Tibial nerve (tissue), 4 donors: Measurements from ENCODE around the gene INPP5A. TPM values are rescaled to one million over a fixed set of nuclear protein-coding genes. Genes with fewer than 3 reads are reported as not detected.

Experiments
- DNase-seq, 2 donors: peaks; one replicate each; pipeline ENCODE4 v3.0.0-alpha.2; 2019; ENCODE audit warnings: low spot score in 2 of 2
- H3K27ac ChIP-seq, 4 donors: fragments of 200-600 bp; sonication (generic) in 3 of 4; one replicate each; pipeline ENCODE4 v1.5.1; 2017 to 2019; ENCODE audit warnings: mild to moderate bottlenecking in 1 of 4
- H3K27me3 ChIP-seq, 2 donors: fragments of 200-600 bp; sonication (generic) in 1 of 2; one replicate each; pipeline versions ENCODE4 v1.5.1 to v1.6.0; 2017 to 2019
- H3K36me3 ChIP-seq, 3 donors: fragments of 200-600 bp; sonication (generic); one replicate each; pipeline ENCODE4 v1.5.1; 2018 to 2019
- H3K4me1 ChIP-seq, 4 donors: fragments of 200-600 bp; sonication (generic) in 3 of 4; one replicate each; pipeline ENCODE4 v1.5.1; 2017 to 2019
- H3K4me3 ChIP-seq, 4 donors: fragments of 200-600 bp; sonication (generic) in 3 of 4; one replicate each; pipeline ENCODE4 v1.5.1; 2017 to 2019; ENCODE audit warnings: mild to moderate bottlenecking in 1 of 4, moderate library complexity in 1 of 4
- H3K9me3 ChIP-seq, 4 donors: fragments of 200-600 bp; sonication (generic) in 3 of 4; one replicate each; pipeline ENCODE4 v1.5.1; 2017 to 2019
- EP300 ChIP-seq, 2 donors: sonication (generic); formaldehyde crosslinking; IDR thresholded peaks; one replicate each; pipeline ENCODE4 v1.6.1; 2017; ENCODE audit warnings: antibody characterized with exemption in 2 of 2, mild to moderate bottlenecking in 1 of 2
- POLR2A ChIP-seq, 2 donors: fragments of 450-650 bp; IDR thresholded peaks; one replicate each; pipeline ENCODE4 v1.6.1; 2017; ENCODE audit warnings: antibody characterized with exemption in 2 of 2, mild to moderate bottlenecking in 2 of 2, moderate library complexity in 2 of 2
- WGBS, 2 donors: methylation state at CpG; one replicate each; pipeline ENCODE4 v1.1.5; 2018; 5-methylcytosine and 5-hydroxymethylcytosine counted together
- total RNA-seq, 4 donors: library from RNA; depleted of rRNA; stranded (reverse); fragments of >200 nt; gene quantifications; one replicate each; pipeline ENCODE4 v1.1.0, GENCODE V29; 2016
- TF ChIP-seq, protein P1 (sequence below), 5 experiments: fragments of 200-600 bp in 3 of 5; fragments of 450-650 bp in 2 of 5; sonication (generic) in 3 of 5; IDR thresholded peaks; one replicate each; pipeline ENCODE4 v1.5.1; 2016 to 2019; ENCODE audit warnings: antibody characterized with exemption in 5 of 5, mild to moderate bottlenecking in 3 of 5, moderate library complexity in 2 of 5

Gene INPP5A
- total RNA-seq, 4 donors from 2014 or later: 73.8 to 101 (median 86.2) TPM

DNA sequence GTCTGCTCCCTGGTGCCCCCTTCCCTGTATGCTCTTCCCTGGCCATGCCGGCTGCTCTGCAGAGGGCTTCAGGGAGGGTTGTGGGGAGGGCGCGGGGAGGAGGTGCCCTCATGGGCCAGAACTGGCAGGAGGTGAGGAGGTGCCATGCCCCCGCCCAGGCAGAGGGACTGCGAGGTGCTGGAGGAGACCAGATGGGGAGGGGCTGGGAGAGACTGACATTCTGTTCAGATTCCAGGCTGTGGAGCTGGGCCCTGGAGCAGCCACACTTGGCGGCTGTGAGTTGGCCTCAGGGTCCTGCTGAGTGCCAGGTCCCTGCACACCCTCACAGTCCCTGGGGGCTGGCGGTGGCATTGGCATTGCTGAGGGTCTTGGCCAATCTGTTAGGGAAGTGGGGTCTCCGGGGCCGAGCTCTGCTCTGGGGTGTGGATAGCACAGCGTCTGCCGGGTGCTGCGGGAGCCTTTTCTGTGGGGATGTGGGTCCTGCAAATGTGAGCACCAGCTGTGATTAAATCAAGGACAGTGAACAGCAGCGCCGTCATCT, 25.4 kb downstream of the INPP5A start:
- WGBS, 2 donors: 88 to 89% methylated on average over 13 to 14 of the region's 14 CpGs
- DNase-seq: no peak

DNA sequence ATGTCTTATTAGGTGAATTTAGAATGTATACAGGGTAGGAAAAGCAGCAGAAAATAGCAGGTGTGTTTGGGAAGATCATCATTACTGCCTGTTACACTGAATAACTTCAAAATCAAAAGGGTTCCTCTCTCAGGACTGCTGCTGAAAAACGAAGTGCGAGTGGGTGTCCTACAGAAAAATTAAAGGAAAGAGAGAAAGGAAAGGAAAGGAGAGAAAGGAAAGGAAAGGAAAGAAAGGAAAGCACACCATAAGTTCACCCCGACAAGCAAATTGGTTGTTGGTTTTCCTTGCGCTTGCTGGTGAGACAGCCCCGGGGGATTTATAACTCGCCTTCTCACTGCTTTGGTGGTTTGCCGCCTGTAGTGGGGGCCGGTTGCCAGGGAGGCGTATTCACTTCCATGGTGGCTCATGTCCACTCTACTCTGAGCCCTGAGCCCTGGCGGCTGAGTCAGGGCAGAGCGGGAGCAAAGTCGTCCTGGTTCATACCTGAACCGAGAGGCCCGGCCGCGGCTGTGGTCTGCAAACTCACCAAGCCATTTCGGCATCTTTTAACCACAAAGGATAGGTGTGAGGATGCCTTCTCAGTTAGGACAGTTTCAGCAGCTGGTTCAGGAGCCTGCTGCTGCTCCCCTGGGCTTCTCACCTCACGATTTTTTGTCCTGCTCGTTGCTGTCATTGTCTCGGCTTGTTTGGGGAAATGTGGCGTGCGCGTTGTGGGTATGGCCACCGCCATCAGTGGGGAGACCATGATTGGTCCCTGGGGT, 26.1 kb downstream of the INPP5A start:
- TF ChIP-seq, protein P1, sequence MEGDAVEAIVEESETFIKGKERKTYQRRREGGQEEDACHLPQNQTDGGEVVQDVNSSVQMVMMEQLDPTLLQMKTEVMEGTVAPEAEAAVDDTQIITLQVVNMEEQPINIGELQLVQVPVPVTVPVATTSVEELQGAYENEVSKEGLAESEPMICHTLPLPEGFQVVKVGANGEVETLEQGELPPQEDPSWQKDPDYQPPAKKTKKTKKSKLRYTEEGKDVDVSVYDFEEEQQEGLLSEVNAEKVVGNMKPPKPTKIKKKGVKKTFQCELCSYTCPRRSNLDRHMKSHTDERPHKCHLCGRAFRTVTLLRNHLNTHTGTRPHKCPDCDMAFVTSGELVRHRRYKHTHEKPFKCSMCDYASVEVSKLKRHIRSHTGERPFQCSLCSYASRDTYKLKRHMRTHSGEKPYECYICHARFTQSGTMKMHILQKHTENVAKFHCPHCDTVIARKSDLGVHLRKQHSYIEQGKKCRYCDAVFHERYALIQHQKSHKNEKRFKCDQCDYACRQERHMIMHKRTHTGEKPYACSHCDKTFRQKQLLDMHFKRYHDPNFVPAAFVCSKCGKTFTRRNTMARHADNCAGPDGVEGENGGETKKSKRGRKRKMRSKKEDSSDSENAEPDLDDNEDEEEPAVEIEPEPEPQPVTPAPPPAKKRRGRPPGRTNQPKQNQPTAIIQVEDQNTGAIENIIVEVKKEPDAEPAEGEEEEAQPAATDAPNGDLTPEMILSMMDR (IDR thresholded peaks at IDR 0.05): no peak
- TF ChIP-seq EP300 (IDR thresholded peaks at IDR 0.05) (no peak), POLR2A (IDR thresholded peaks at IDR 0.05) (no peak)
- 78 to 82% methylated on average over 24 of the region's 24 CpGs for WGBS, 2 donors
- Histone ChIP-seq H3K9me3 (no peaks in the 10 kb centered on the region), H3K4me3 (no peak overlapping the region), H3K27ac (no peak overlapping the region), H3K36me3 (peaks cover 0 to 3% (median 0%) of the 10 kb centered on the region in 3 donors), H3K27me3 (no peaks in the 10 kb centered on the region), H3K4me1 (peaks cover 0 to 9% (median 2%) of the 10 kb centered on the region in 4 donors)
- DNase-seq: no peak

More for the DNA sequence above, 25.4 kb downstream of the INPP5A start:
- no peaks in the 10 kb centered on the region for H3K9me3 ChIP-seq
- H3K36me3 ChIP-seq: peaks cover 0 to 7% (median 0%) of the 10 kb centered on the region in 3 donors
- peaks cover 0 to 16% (median 2%) of the 10 kb centered on the region in 4 donors for H3K4me1 ChIP-seq
- no peak overlapping the region for H3K27ac ChIP-seq
- no peak overlapping the region for H3K4me3 ChIP-seq
- H3K27me3 ChIP-seq: no peaks in the 10 kb centered on the region
- no peak for TF ChIP-seq POLR2A (IDR thresholded peaks at IDR 0.05)
- TF ChIP-seq, protein P1 (IDR thresholded peaks at IDR 0.05): no peak
- no peak for TF ChIP-seq EP300 (IDR thresholded peaks at IDR 0.05)

DNA sequence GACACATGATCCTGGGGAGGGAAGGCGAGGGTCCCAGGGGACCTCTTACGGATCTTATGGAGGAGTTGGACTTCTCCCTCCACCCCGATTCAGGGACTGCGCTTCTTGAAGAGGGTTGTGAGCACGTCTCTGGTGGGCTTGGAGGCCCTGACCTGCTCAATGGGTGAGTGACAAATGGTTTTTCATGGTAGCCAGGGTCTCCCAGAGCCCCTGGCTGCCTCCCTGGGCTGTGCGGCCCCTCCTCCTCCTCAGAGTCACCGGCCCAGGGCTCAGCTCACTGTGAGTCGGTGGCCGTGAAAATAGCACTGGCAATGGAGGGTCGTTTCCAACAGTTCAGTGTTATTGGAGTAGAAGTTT, 26.6 kb downstream of the INPP5A start:
- TF ChIP-seq, protein P1 (IDR thresholded peaks at IDR 0.05): no peak
- TF ChIP-seq POLR2A (IDR thresholded peaks at IDR 0.05) (no peak), EP300 (IDR thresholded peaks at IDR 0.05) (no peak)
- WGBS, 2 donors: 80 to 82% methylated on average over 10 of the region's 10 CpGs
- Histone ChIP-seq H3K4me3 (no peak overlapping the region), H3K4me1 (peaks cover 0 to 4% (median 2%) of the 10 kb centered on the region in 4 donors), H3K9me3 (no peaks in the 10 kb centered on the region), H3K27me3 (no peaks in the 10 kb centered on the region), H3K27ac (no peak overlapping the region), H3K36me3 (no peaks in the 10 kb centered on the region)
- DNase-seq: no peak

DNA sequence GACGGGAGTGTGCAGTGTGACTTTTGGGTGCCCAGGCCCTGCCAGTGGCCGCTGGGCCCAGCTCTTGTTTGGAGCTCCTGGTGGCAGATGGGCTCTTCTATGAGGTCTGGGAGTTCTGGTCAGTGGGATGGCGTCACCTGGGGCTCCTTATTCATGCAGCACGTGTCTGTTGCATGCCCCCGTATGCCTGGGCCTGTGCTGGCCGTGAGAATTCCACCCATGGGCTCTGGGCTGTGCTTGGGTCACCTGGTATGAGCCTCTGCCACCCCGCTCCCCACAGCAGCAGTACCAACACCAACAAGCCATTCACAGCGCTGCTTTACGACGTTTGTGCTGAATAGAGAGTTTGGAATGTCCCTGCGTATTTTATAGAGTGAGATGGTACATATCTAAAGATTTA, 27.1 kb downstream of the INPP5A start:
- H3K27me3 ChIP-seq: no peaks in the 10 kb centered on the region
- no peak overlapping the region for H3K27ac ChIP-seq
- no peak for TF ChIP-seq EP300 (IDR thresholded peaks at IDR 0.05)
- TF ChIP-seq, protein P1 (IDR thresholded peaks at IDR 0.05): no peak
- no peak for TF ChIP-seq POLR2A (IDR thresholded peaks at IDR 0.05)
- H3K4me3 ChIP-seq: no peak overlapping the region
- no peak for DNase-seq
- no peaks in the 10 kb centered on the region for H3K36me3 ChIP-seq
- no peaks in the 10 kb centered on the region for H3K9me3 ChIP-seq
- WGBS, 2 donors: 87 to 88% methylated on average over 11 of the region's 11 CpGs
- H3K4me1 ChIP-seq: peaks cover 0 to 4% (median 2%) of the 10 kb centered on the region in 4 donors

DNA sequence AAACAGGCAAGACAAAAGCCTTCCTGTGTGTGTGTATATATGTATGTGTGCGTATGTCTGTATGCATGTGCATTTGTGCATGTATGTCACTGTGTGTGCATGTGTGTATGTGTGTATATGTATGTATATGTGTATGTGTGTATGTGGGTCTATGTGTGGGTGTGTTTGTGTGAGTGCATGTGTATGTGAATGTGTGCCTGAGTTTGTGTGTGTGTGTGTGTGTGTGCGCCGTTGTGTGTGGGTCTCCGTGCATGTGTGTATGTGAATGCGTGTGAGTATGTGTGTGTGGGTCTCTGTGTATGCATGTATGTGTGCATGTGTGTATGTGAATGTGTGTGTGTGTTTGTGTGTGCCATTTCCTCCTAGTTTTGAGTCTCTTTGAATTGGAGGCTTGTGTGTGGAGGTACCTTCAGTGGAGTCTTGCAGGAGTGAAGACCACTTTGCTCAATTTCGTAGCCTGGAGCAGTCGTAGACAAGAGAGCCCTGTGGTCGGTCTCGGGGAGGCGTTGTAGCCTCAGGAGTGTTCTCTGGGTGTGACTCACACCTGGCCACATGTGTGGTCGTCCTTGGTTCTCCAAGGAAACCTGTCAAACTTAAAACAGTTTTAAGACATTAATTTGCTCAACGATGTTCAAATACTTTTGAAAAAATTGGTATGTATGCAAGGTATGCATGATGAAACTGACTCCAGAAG, 28.1 kb downstream of the INPP5A start:
- H3K4me3 ChIP-seq: no peak overlapping the region
- no peak for TF ChIP-seq POLR2A (IDR thresholded peaks at IDR 0.05)
- TF ChIP-seq, protein P1 (IDR thresholded peaks at IDR 0.05): no peak
- no peak for TF ChIP-seq EP300 (IDR thresholded peaks at IDR 0.05)
- peaks cover 0 to 8% (median under 1%) of the 10 kb centered on the region in 4 donors for H3K4me1 ChIP-seq
- no peaks in the 10 kb centered on the region for H3K9me3 ChIP-seq
- H3K36me3 ChIP-seq: no peaks in the 10 kb centered on the region
- 95% methylated on average over 12 of the region's 12 CpGs for WGBS, 2 donors
- no peaks in the 10 kb centered on the region for H3K27me3 ChIP-seq
- no peak for DNase-seq
- H3K27ac ChIP-seq: no peak overlapping the region
